SK-N-SH treated with all-trans-retinoic acid at 6 μM for 48 hours (cell line): ENCODE data around the gene RAET1L.

Source experiments
- ATAC-seq: fragments of 200-7000 bp; cut with Tn5 transposase; 3 replicates; pipeline ENCODE4 v1.9.1; 2020; ENCODE audit warnings: mild to moderate bottlenecking, moderate library complexity
- ARNTL ChIP-seq: fragments of 450-650 bp; formaldehyde crosslinking; IDR thresholded peaks from 2 replicates; pipeline ENCODE4 v1.5.0; 2020; ENCODE audit warnings: low read depth, mild to moderate bottlenecking, moderate library complexity, borderline replicate concordance
- BACH2 ChIP-seq: fragments of 250-450 bp; sonication (Bioruptor Pico); IDR thresholded peaks from 2 replicates; pipeline ENCODE4 v1.9.0; 2021; ENCODE audit warnings: mild to moderate bottlenecking, borderline replicate concordance
- CSDC2 ChIP-seq: fragments of 250-450 bp; sonication (Bioruptor Pico); IDR thresholded peaks from 2 replicates; pipeline ENCODE4 v1.5.0; 2020; ENCODE audit warnings: mild to moderate bottlenecking, moderate library complexity
- CSRNP3 ChIP-seq: fragments of 250-450 bp; sonication (Bioruptor Pico); IDR thresholded peaks from 2 replicates; pipeline ENCODE4 v1.5.1; 2021; ENCODE audit warnings: mild to moderate bottlenecking, moderate library complexity
- ESRRG ChIP-seq: fragments of 250-450 bp; sonication (Bioruptor Pico); IDR thresholded peaks from 2 replicates; pipeline ENCODE4 v1.6.1; 2021; ENCODE audit warnings: mild to moderate bottlenecking
- GLIS3 ChIP-seq: fragments of 250-450 bp; sonication (Bioruptor Pico); IDR thresholded peaks from 2 replicates; pipeline ENCODE4 v1.5.0; 2020; ENCODE audit warnings: mild to moderate bottlenecking, moderate library complexity
- ISL1 ChIP-seq: fragments of 250-450 bp; sonication (Bioruptor Pico); IDR thresholded peaks from 2 replicates; pipeline ENCODE4 v2.1.2; 2022; ENCODE audit warnings: mild to moderate bottlenecking, moderate library complexity
- OSR1 ChIP-seq: fragments of 250-450 bp; sonication (Bioruptor Pico); IDR thresholded peaks from 2 replicates; pipeline ENCODE4 v1.8.0; 2022; ENCODE audit warnings: moderate library complexity, mild to moderate bottlenecking, inconsistent platforms
- PATZ1 ChIP-seq: fragments of 250-450 bp; sonication (Bioruptor Pico); IDR thresholded peaks from 2 replicates; pipeline ENCODE4 v1.8.0; 2020; ENCODE audit warnings: mild to moderate bottlenecking, moderate library complexity, borderline replicate concordance
- POU6F1 ChIP-seq: fragments of 250-450 bp; sonication (Bioruptor Pico); IDR thresholded peaks from 2 replicates; pipeline ENCODE4 v1.8.0; 2021; ENCODE audit warnings: low read depth, mild to moderate bottlenecking, moderate library complexity, borderline replicate concordance
- PPARA ChIP-seq: fragments of 250-450 bp; sonication (Bioruptor Pico); IDR thresholded peaks from 2 replicates; pipeline ENCODE4 v1.5.0; 2020; ENCODE audit warnings: mild to moderate bottlenecking, borderline replicate concordance
- RARB ChIP-seq: fragments of 250-450 bp; sonication (Bioruptor Pico); IDR thresholded peaks from 2 replicates; pipeline ENCODE4 v1.8.0; 2021; ENCODE audit warnings: mild to moderate bottlenecking, moderate library complexity
- SNAI2 ChIP-seq: fragments of 250-450 bp; sonication (Bioruptor Pico); IDR thresholded peaks from 2 replicates; pipeline ENCODE4 v1.5.0; 2020; ENCODE audit warnings: mild to moderate bottlenecking, moderate library complexity
- TCF4 ChIP-seq: fragments of 250-450 bp; sonication (Bioruptor Pico); IDR thresholded peaks from 2 replicates; pipeline ENCODE4 v1.8.0; 2021; ENCODE audit warnings: mild to moderate bottlenecking, moderate library complexity, borderline replicate concordance
- TOX ChIP-seq: fragments of 250-450 bp; sonication (Bioruptor Pico); IDR thresholded peaks from 2 replicates; pipeline ENCODE4 v1.8.0; 2021; ENCODE audit warnings: mild to moderate bottlenecking, moderate library complexity, borderline replicate concordance
- ZC3H10 ChIP-seq: fragments of 250-450 bp; sonication (Bioruptor Pico); IDR thresholded peaks from 2 replicates; pipeline ENCODE4 v1.5.1; 2021; ENCODE audit warnings: mild to moderate bottlenecking, moderate library complexity
- ZFP30 ChIP-seq: fragments of 450-650 bp; formaldehyde crosslinking; IDR thresholded peaks from 2 replicates; pipeline ENCODE4 v1.5.0; 2022; ENCODE audit warnings: mild to moderate bottlenecking, moderate library complexity
- ZNF565 ChIP-seq: fragments of 450-650 bp; formaldehyde crosslinking; conservative IDR thresholded peaks from 2 replicates; pipeline ENCODE4 v1.5.0; 2020; ENCODE audit warnings: low read depth, mild to moderate bottlenecking, moderate library complexity
- ZNF70 ChIP-seq: fragments of 450-650 bp; formaldehyde crosslinking; IDR thresholded peaks from 2 replicates; pipeline ENCODE4 v1.5.0; 2020; ENCODE audit warnings: mild to moderate bottlenecking, moderate library complexity
- ZNF8 ChIP-seq: fragments of 450-650 bp; formaldehyde crosslinking; IDR thresholded peaks from 2 replicates; pipeline ENCODE4 v1.5.0; 2020; ENCODE audit warnings: mild to moderate bottlenecking, moderate library complexity
- TF ChIP-seq, protein P1 (sequence below): fragments of 250-450 bp; sonication (Bioruptor Pico); IDR thresholded peaks from 2 replicates; pipeline ENCODE4 v1.5.1; 2020; ENCODE audit warnings: low read depth, mild to moderate bottlenecking, moderate library complexity
- TF ChIP-seq, protein P2 (sequence below): fragments of 250-450 bp; sonication (Bioruptor Pico); IDR thresholded peaks from 2 replicates; pipeline ENCODE4 v1.5.0; 2020; ENCODE audit warnings: mild to moderate bottlenecking, moderate library complexity

Gene RAET1L

DNA sequence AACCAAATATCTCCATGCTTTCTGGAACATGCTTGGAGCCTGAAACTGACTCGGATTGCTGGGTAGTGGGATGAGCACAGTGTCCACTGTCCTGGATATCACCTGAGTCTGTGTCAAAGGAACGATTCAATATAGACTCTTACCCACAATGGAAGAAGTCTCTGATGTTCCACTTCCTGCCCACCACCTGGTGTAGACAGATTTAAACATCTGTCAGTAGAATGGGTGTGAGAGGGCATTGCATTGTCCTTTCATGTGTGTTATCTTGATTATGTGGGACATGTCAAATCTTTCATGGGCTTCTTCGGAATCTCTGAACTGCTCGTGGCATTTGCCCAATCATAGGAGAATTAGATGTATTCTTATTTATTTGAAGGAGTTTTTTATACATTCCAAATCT is 22.8 kb upstream of the RAET1L start:
- TF ChIP-seq ZNF70 (no peak), PATZ1 (no peak), TCF4 (no peak), TOX (no peak), CSDC2 (no peak), RARB (CRISPR knock-in tag) (no peak), SNAI2 (CRISPR knock-in tag) (no peak), OSR1 (CRISPR knock-in tag) (no peak), ZC3H10 (CRISPR knock-in tag) (no peak), PPARA (CRISPR knock-in tag) (no peak)
- TF ChIP-seq, protein P1, sequence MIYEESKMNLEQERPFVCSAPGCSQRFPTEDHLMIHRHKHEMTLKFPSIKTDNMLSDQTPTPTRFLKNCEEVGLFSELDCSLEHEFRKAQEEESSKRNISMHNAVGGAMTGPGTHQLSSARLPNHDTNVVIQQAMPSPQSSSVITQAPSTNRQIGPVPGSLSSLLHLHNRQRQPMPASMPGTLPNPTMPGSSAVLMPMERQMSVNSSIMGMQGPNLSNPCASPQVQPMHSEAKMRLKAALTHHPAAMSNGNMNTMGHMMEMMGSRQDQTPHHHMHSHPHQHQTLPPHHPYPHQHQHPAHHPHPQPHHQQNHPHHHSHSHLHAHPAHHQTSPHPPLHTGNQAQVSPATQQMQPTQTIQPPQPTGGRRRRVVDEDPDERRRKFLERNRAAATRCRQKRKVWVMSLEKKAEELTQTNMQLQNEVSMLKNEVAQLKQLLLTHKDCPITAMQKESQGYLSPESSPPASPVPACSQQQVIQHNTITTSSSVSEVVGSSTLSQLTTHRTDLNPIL (CRISPR knock-in tag): no peak
- ATAC-seq: no peak

- TF ChIP-seq CSRNP3: no peak
- no peak for TF ChIP-seq RARB (CRISPR knock-in tag)
- no peak for TF ChIP-seq PATZ1
- TF ChIP-seq PPARA (CRISPR knock-in tag): no peak
- TF ChIP-seq ARNTL (CRISPR knock-in tag): no peak
- no peak for TF ChIP-seq ISL1
- no peak for TF ChIP-seq TCF4
- TF ChIP-seq ESRRG (CRISPR knock-in tag): no peak
- no peak for TF ChIP-seq ZFP30 (CRISPR knock-in tag)
- TF ChIP-seq TOX: no peak
- no peak for TF ChIP-seq CSDC2
- no peak for TF ChIP-seq GLIS3 (CRISPR knock-in tag)
- no peak for TF ChIP-seq OSR1 (CRISPR knock-in tag)
- TF ChIP-seq ZC3H10 (CRISPR knock-in tag): no peak
- TF ChIP-seq POU6F1 (CRISPR knock-in tag): no peak
- no peak for TF ChIP-seq ZNF565 (CRISPR knock-in tag)
- ATAC-seq: no peak
Observed at GRCh38 chr6:150046943-150047342, 21.6 kb upstream of the RAET1L start.

DNA sequence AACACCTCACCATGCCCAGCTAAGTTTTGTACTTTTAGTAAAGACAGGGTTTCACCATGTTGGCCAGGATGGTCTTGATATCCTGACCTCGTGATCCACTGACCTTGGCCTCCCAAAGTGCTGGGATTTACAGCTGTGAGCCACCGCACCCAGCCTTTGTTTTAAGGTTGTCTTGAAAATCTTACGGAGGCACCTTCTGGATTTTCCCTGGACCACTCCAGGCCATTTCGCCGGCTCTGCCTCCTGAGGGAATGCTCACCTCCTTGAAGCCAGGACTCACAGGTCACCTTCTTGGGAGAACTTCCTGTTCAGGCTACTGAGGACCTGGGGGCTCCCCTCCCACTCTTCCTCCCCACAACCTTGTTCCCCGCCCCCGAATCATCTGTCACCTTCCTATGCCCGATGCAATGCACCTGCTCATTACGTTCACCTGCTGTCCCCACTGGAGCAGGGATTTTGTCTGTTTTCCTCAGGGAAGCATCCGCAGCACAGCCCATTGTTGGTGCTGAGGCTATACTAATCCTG is 19.4 kb upstream of the RAET1L start:
- ATAC-seq: no peak
- TF ChIP-seq ISL1: no peak
- TF ChIP-seq, protein P2, sequence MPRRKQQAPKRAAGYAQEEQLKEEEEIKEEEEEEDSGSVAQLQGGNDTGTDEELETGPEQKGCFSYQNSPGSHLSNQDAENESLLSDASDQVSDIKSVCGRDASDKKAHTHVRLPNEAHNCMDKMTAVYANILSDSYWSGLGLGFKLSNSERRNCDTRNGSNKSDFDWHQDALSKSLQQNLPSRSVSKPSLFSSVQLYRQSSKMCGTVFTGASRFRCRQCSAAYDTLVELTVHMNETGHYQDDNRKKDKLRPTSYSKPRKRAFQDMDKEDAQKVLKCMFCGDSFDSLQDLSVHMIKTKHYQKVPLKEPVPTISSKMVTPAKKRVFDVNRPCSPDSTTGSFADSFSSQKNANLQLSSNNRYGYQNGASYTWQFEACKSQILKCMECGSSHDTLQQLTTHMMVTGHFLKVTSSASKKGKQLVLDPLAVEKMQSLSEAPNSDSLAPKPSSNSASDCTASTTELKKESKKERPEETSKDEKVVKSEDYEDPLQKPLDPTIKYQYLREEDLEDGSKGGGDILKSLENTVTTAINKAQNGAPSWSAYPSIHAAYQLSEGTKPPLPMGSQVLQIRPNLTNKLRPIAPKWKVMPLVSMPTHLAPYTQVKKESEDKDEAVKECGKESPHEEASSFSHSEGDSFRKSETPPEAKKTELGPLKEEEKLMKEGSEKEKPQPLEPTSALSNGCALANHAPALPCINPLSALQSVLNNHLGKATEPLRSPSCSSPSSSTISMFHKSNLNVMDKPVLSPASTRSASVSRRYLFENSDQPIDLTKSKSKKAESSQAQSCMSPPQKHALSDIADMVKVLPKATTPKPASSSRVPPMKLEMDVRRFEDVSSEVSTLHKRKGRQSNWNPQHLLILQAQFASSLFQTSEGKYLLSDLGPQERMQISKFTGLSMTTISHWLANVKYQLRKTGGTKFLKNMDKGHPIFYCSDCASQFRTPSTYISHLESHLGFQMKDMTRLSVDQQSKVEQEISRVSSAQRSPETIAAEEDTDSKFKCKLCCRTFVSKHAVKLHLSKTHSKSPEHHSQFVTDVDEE (CRISPR knock-in tag): no peak
- TF ChIP-seq PATZ1: no peak
- TF ChIP-seq TCF4: no peak
- TF ChIP-seq PPARA (CRISPR knock-in tag): no peak
- no peak for TF ChIP-seq CSDC2
- TF ChIP-seq, protein P1 (CRISPR knock-in tag): no peak
- TF ChIP-seq OSR1 (CRISPR knock-in tag): no peak
- no peak for TF ChIP-seq ZNF70
- TF ChIP-seq ZNF8: no peak
- no peak for TF ChIP-seq ZC3H10 (CRISPR knock-in tag)
- TF ChIP-seq BACH2 (CRISPR knock-in tag): no peak
- no peak for TF ChIP-seq ZFP30 (CRISPR knock-in tag)
- TF ChIP-seq TOX: no peak
- TF ChIP-seq GLIS3 (CRISPR knock-in tag): no peak
- TF ChIP-seq ARNTL (CRISPR knock-in tag): no peak
